ENCODE measurements around the gene TMEM170A.
"Not testable (repeated sequence)": the region's sequence is repeated elsewhere in the genome, so short reads cannot be mapped to it uniquely, and the experiment has no call there.

The TMEM170A gene

GRCh38 chr16:75455677-75456076 lies 8.8 kb downstream of the TMEM170A start:
- Mint-ChIP-seq H3K9me3 (no peaks in the 10 kb centered on the region), H3K4me1 (peaks cover 29% of the 10 kb centered on the region)

GRCh38 chr16:75452464-75453190 lies 11.9 kb downstream of the TMEM170A start:
- Mint-ChIP-seq H3K9me3 (no peaks in the 10 kb centered on the region), H3K36me3 (peaks cover 15% of the 10 kb centered on the region), H3K4me3 (no peak overlapping the region), H3K4me1 (peaks cover 13% of the 10 kb centered on the region), H3K27ac (no peak overlapping the region), H3K27me3 (no peaks in the 10 kb centered on the region)
- DNase-seq (ENCODE audit: low spot score in 2 of 2): no peak
- no peak for ATAC-seq (ENCODE audit: low read depth)

More at GRCh38 chr16:75455677-75456076, 8.8 kb downstream of the TMEM170A start:
- H3K27ac Mint-ChIP-seq: no peak overlapping the region
- no peak for DNase-seq (ENCODE audit: low spot score in 2 of 2)
- no peaks in the 10 kb centered on the region for H3K27me3 Mint-ChIP-seq
- no peak overlapping the region for H3K4me3 Mint-ChIP-seq
- ATAC-seq (ENCODE audit: low read depth): no peak
- peaks cover 12% of the 10 kb centered on the region for H3K36me3 Mint-ChIP-seq

GRCh38 chr16:75446416-75446815 lies 18.1 kb downstream of the TMEM170A start:
- no peaks in the 10 kb centered on the region for H3K4me1 Mint-ChIP-seq
- H3K9me3 Mint-ChIP-seq: no peaks in the 10 kb centered on the region
- ATAC-seq (ENCODE audit: low read depth) (no peak), DNase-seq (ENCODE audit: low spot score in 2 of 2) (no peak)
- no peaks in the 10 kb centered on the region for H3K27me3 Mint-ChIP-seq
- H3K36me3 Mint-ChIP-seq: peaks cover 13% of the 10 kb centered on the region
- H3K4me3 Mint-ChIP-seq: no peak overlapping the region
- no peak overlapping the region for H3K27ac Mint-ChIP-seq

GRCh38 chr16:75445298-75445697 lies 19.2 kb downstream of the TMEM170A start:
- no peaks in the 10 kb centered on the region for H3K27me3 Mint-ChIP-seq
- H3K36me3 Mint-ChIP-seq: peaks cover 13% of the 10 kb centered on the region
- ATAC-seq (ENCODE audit: low read depth) (no peak), DNase-seq (ENCODE audit: low spot score in 2 of 2) (no peak)
- H3K27ac Mint-ChIP-seq: no peak overlapping the region
- no peak overlapping the region for H3K4me3 Mint-ChIP-seq
- H3K9me3 Mint-ChIP-seq: no peaks in the 10 kb centered on the region
- no peaks in the 10 kb centered on the region for H3K4me1 Mint-ChIP-seq

GRCh38 chr16:75443298-75443697 lies 21.2 kb downstream of the TMEM170A start:
- Mint-ChIP-seq H3K27ac (no peak overlapping the region), H3K27me3 (no peaks in the 10 kb centered on the region), H3K4me1 (no peaks in the 10 kb centered on the region), H3K9me3 (no peaks in the 10 kb centered on the region), H3K36me3 (peaks cover 6% of the 10 kb centered on the region), H3K4me3 (no peak overlapping the region)
- no peak for DNase-seq (ENCODE audit: low spot score in 2 of 2)
- no peak for ATAC-seq (ENCODE audit: low read depth)

GRCh38 chr16:75433732-75434413 lies 30.6 kb downstream of the TMEM170A start:
- peak overlapping the region; percentile 100 for H3K4me3 Mint-ChIP-seq
- peak overlapping the region; percentile 99 for H3K27ac Mint-ChIP-seq
- peaks cover 2% of the 10 kb centered on the region for H3K9me3 Mint-ChIP-seq
- H3K4me1 Mint-ChIP-seq: peaks cover 14% of the 10 kb centered on the region
- H3K27me3 Mint-ChIP-seq: no peaks in the 10 kb centered on the region
- H3K36me3 Mint-ChIP-seq: no peaks in the 10 kb centered on the region
- peak; percentile 61 for ATAC-seq (ENCODE audit: low read depth)
- peak in 1 of 2 donors; percentile 65 for DNase-seq (ENCODE audit: low spot score in 2 of 2)

GRCh38 chr16:75432828-75433731 lies 31.4 kb downstream of the TMEM170A start, which contains the start of gene CFDP1:
TSS of gene CFDP1 (minus strand) at chr16:75433503. CDS start at chr16:75433352, 151 bp downstream.
- H3K36me3 Mint-ChIP-seq: no peaks in the 10 kb centered on the region
- peak; percentile 88 for ATAC-seq (ENCODE audit: low read depth)
- peak within 1 kb of the TSS; percentile 100 for H3K4me3 Mint-ChIP-seq
- H3K4me1 Mint-ChIP-seq: peaks cover 14% of the 10 kb centered on the region
- peaks cover 2% of the 10 kb centered on the region for H3K9me3 Mint-ChIP-seq
- peak; percentile 96 to 97 for DNase-seq (ENCODE audit: low spot score in 2 of 2)
- peak within 1 kb of the TSS; percentile 99 for H3K27ac Mint-ChIP-seq
- no peaks in the 10 kb centered on the region for H3K27me3 Mint-ChIP-seq

- H3K36me3 Mint-ChIP-seq: peaks cover 3% of the 10 kb centered on the region
- no peaks in the 10 kb centered on the region for H3K9me3 Mint-ChIP-seq
- no peak overlapping the region for H3K27ac Mint-ChIP-seq
- no peak overlapping the region for H3K4me3 Mint-ChIP-seq
- H3K4me1 Mint-ChIP-seq: peaks cover 16% of the 10 kb centered on the region
- ATAC-seq (ENCODE audit: low read depth) (no peak), DNase-seq (ENCODE audit: low spot score in 2 of 2) (no peak)
- no peaks in the 10 kb centered on the region for H3K27me3 Mint-ChIP-seq
Observed at GRCh38 chr16:75429621-75430403, 34.7 kb downstream of the TMEM170A start.

GRCh38 chr16:75426524-75426923 lies 38.0 kb downstream of the TMEM170A start:
- H3K27ac Mint-ChIP-seq; ATAC-seq (ENCODE audit: low read depth): not testable (repeated sequence)

GRCh38 chr16:75424105-75424762 lies 40.3 kb downstream of the TMEM170A start:
- H3K4me3 Mint-ChIP-seq: not testable (repeated sequence)

More at GRCh38 chr16:75426524-75426923, 38.0 kb downstream of the TMEM170A start:
- not testable (repeated sequence) for H3K36me3 Mint-ChIP-seq; H3K4me1 Mint-ChIP-seq; H3K27me3 Mint-ChIP-seq; DNase-seq (ENCODE audit: low spot score in 2 of 2); H3K9me3 Mint-ChIP-seq; H3K4me3 Mint-ChIP-seq

GRCh38 chr16:75423723-75424104 lies 40.8 kb downstream of the TMEM170A start:
- peaks cover 12% of the 10 kb centered on the region for H3K4me1 Mint-ChIP-seq
- no peak overlapping the region for H3K27ac Mint-ChIP-seq

More at GRCh38 chr16:75424105-75424762, 40.3 kb downstream of the TMEM170A start:
- H3K36me3 Mint-ChIP-seq; H3K9me3 Mint-ChIP-seq; H3K27ac Mint-ChIP-seq; ATAC-seq (ENCODE audit: low read depth); H3K27me3 Mint-ChIP-seq; DNase-seq (ENCODE audit: low spot score in 2 of 2): not testable (repeated sequence)
- peaks cover 12% of the 10 kb centered on the region for H3K4me1 Mint-ChIP-seq

GRCh38 chr16:75421820-75422126 lies 42.7 kb downstream of the TMEM170A start:
- Mint-ChIP-seq H3K9me3 (no peaks in the 10 kb centered on the region), H3K36me3 (no peaks in the 10 kb centered on the region), H3K4me3 (no peak overlapping the region), H3K4me1 (peaks cover 10% of the 10 kb centered on the region), H3K27ac (peak overlapping the region; percentile 56), H3K27me3 (no peaks in the 10 kb centered on the region)
- ATAC-seq (ENCODE audit: low read depth): no peak
- no peak for DNase-seq (ENCODE audit: low spot score in 2 of 2)

More at GRCh38 chr16:75423723-75424104, 40.8 kb downstream of the TMEM170A start:
- peaks cover 3% of the 10 kb centered on the region for H3K36me3 Mint-ChIP-seq
- ATAC-seq (ENCODE audit: low read depth): no peak
- no peak for DNase-seq (ENCODE audit: low spot score in 2 of 2)
- H3K9me3 Mint-ChIP-seq: no peaks in the 10 kb centered on the region
- H3K27me3 Mint-ChIP-seq: no peaks in the 10 kb centered on the region
- H3K4me3 Mint-ChIP-seq: no peak overlapping the region

Data from memory B cell (primary cell).